ENCODE results near the gene PRR33.
"Not testable (repeated sequence)": the region's sequence is repeated elsewhere in the genome, so short reads cannot be mapped to it uniquely, and the experiment has no call there.

The PRR33 gene

DNA sequence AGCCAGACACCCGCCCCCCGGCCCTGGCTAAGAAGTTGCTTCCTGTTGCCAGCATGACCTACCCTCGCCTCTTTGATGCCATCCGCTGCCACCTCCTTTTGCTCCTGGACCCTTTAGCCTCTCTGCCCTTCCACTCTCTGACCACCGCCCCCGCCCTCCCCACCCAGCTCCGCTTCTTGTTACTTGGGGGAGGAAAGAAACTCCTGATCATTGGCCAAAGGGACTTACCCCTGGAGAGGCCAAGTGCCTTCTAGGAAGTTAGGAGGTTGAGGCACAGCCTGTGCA, at the start of gene PRR33:
Gene PRR33, minus strand, starts transcription at position 65 of the 285 bp plus-strand sequence. CDS start 1,311 bp downstream, outside the sequence.
- DNase-seq (ENCODE audit: low read depth, low spot score), result no peak

DNA sequence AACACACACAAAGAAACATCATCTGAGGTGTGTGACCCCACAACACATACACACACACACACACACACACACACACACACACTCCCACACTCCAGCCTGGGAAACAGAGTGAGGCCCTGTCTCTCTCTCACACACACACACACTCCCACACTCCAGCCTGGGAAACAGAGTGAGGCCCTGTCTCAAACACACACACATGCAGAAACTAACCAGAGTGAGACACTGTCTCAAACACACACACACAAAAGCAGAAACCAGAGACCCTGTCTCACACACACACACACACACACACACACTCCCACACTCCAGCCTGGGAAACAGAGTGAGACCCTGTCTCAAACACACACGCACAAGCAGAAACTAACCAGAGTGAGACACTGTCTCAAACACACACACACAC, 48.1 kb upstream of the PRR33 start:
- DNase-seq (ENCODE audit: low read depth, low spot score), result not testable (repeated sequence)

DNA sequence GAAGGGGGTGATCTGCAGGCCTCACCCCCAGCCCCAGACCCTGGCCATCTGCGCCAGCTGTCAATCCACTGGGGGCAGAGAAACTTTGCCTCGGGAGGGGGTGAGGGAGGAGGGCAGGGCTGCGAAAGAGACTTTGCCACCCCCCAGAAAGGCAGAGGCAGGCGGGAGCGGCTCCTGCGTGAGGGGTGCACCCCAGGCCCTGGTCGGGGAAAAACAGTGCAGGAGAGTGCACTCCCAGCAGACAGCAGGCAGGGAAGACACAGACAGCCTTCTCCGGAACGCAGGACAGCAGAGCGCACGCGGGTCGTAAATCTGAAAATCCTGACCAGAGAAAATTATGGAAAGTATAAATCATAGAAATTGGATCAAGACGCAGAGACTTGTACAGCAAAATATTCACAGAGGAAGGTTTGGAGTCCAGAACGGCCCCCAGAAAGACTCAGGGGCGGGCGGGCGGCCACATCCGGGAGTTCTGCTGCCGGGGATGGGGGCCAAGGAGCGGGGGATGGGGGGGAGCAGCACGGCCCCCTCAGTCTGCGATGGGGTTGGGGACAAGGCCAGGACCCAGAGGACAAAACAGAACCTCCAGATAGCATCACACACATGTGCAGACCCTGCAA, 47.4 kb upstream of the PRR33 start:
- DNase-seq (ENCODE audit: low read depth, low spot score), result no peak

DNA sequence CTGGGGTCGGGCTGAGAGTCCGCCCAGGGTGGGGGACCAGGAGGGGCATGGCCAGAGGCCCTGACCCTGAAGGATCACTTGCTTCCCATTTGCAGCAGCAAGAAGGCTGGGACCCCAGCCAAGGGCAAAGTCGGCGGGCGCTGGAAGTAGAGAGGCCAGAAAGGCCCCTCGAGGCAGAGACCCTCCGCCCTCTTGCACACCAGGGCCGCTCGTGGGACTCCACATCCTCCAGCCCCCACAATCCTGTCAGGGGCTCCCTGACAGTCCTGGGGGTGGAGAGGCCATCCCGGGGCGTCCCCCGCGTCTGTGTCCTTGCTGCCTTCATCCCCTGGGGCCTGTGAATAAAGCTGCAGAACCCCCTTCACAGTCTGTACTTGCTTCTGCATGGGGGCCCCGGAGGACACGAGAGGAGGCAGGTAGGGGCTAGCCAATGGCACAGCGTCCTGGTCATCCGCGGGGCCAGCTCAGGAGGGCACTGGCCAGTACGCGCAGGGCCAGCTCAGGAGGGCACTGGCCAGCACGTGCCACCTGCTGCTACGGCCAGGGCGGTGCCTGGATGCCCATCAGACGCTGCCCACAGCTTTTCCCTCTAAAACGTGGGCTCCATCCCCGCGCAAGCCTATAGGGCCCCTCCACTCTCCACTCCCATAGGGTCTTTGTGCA, 46.8 kb upstream of the PRR33 start:
- DNase-seq (ENCODE audit: low read depth, low spot score), result no peak

DNA sequence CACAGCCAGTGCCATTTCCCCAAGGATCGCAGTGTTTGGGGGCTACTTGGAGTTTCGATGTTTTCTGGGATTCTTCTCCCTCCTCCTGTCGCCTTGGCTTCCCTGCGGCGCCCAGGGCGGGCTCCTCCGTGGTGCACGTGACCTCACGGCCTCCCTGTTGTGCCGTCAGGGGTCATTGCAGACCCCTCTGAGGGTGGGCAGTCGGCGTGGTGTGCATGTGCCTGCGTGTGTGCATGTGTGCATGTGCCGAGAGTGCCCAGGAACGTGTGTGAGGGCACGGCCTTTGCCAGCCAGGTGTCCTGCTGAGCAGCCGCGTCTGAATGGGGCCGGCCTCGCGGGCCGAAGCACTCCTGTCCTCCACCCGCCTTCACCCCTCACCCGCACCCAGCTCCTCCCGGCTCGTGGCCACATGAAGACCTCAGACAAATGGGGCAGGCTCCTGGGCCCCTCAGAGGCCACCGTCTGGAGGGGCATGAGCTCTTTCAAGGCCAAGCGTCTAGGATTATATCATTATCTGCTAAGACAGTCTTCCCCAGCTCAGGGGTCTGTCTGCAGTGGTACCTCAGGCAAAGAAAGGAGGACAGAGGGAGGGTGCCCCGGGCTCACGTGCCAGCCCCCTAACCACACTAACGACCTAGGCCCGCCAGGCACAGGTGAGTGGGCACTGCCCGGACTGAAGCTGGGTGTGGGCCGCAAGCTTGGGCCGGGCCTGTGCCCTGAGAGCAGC, 46.1 kb upstream of the PRR33 start:
- DNase-seq (ENCODE audit: low read depth, low spot score), result no peak

DNA sequence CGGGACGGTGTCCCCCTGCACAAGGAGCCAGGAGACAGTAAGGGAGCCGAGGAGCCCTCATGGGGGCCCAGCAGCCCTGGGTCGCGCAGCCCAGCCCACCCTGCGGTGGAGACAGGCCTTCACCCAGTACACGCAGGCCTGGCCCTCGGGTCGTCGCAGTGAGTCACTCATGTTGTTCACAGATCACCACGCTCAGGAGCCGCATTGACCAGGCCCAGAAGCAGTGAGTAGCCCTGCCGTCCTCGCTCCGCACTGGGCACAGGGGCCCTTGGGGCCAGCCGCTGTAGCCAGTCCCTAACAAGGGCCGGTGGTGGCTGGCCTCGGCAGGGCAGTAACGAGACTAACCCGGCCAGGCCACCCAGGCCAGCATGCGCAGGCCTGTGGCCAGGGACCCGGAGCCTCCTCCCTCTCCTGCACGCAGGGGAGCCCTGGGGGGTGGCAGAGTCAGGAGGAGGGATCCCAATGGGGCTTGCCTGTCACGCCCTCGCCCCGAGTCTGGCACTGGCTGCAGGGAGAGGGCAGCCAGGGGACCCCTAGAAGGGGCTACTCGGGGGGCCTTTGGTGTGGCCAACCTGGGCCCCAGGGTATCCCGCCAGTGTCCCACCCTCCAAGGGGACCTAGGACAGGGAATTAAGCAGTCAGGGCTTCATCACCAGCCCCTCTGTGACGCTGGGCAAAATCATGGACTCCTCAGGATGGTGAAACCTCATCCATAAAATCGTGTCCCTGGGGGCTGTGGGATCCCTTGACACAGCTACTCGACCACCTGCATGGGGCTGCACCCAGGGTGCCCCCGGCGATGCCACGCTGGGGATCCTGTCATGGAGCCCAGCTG, 45.3 kb upstream of the PRR33 start:
- no peak for DNase-seq (ENCODE audit: low read depth, low spot score)

DNA sequence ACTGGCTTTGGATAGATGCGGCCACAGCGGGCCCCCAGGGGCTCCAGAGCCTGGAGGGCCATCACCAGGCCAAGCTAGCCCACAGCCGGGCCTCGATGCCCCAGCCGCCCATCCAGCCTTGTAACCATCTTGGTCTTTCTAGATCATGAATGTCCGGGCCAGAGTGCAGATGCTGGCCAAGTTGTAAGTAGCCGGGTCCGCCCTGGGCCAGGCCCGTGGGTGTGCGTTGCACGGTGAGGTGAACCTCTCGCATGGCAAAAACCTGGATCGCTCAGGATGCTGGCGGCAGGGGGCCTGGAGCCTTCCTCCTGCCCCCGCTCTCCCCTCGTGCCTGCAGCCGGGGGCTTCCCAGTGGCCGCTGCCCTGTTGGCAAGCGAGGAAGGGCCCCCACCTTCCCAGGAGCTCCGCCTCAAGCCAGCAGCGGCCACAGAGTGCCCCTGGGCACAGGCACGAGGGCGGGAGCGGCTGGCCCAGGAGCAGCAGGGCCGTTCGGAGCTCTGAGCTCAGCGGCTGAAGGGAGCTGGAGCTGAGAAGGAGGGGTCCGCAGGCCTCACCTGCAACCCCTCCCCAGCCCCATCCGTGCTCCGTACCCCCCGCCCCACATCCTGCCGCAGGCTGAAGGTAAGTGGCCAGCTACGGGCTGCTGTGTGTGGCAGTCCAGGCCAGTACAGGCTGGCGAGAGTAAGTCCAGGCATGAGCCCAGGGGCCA, 44.5 kb upstream of the PRR33 start:
- no peak for DNase-seq (ENCODE audit: low read depth, low spot score)

DNA sequence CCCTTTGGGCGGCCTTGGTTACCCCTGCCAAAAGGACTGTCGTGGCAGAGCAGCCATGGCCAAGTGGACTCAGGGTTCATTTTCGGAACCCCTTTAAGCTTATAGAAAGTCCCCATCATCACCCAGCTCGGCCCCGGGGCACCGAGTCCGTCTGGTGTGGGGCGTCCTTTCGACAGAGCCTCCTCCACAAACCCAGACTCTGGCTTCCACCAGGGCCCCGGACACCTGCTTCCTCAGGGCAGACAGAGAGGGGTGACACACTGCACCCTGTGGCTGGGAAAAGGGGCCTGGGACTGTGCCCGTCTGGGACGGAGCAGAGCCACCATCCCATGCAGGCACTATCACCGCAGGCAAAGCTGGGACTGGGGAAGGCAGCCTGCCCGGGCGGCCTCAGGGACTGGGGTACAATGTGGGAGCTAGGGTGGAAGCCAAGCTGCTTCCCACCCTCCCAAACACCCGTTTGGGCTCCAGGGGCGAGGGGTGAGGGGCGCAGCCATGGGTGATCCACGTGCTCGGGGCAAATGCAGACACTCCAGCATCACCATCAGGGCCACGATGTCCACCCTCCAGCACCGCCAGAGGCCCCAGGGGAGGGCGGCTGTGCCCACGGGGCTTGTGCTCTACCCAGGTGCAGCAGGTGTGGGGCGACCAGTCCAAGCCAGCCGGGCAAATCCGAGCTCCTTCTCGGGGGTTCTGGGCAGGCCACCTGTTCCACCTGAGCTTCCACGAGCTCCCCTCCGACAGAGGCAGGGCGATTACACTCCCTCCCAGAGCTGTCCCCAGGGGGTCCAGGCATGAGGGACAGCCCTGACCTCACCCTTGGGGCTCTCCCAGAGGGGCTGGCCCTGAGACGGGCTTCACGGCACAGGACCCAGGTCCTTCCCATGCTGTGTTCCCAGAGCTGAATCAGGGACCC, 43.7 kb upstream of the PRR33 start:
- no peak for DNase-seq (ENCODE audit: low read depth, low spot score)

DNA sequence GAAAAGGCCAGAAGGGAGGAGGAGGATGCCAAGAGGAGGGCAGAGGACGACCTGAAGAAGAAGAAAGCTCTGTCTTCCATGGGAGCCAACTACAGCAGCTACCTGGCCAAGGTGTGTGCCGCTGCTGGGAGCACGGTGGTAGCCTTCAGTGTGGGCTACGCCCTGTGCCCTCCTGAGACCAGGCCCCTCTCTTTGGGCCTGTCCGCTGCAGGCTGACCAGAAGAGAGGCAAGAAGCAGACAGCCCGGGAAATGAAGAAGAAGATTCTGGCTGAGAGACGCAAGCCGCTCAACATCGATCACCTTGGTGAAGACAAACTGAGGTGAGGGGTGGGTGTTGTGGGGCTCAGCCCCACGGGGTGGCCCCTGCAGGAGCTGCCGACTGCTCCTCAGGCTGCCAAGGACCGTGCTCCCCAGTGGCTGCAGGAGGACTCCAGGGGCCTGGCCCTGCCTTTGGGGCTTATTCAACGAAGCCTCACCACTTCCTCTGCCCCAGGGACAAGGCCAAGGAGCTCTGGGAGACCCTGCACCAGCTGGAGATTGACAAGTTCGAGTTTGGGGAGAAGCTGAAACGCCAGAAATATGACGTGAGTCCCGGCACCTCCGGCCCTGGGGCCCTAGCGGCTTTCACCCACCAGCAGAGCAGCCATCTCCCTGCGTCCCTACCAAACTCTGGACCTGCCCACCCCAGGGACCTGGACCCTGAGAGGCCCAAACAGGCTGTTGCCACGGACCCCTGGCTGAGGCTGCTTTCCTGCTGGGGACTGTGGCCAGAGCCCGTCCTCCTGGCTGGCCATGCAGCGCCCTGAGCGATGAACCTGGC, 42.9 kb upstream of the PRR33 start:
- no peak for DNase-seq (ENCODE audit: low read depth, low spot score)

DNA sequence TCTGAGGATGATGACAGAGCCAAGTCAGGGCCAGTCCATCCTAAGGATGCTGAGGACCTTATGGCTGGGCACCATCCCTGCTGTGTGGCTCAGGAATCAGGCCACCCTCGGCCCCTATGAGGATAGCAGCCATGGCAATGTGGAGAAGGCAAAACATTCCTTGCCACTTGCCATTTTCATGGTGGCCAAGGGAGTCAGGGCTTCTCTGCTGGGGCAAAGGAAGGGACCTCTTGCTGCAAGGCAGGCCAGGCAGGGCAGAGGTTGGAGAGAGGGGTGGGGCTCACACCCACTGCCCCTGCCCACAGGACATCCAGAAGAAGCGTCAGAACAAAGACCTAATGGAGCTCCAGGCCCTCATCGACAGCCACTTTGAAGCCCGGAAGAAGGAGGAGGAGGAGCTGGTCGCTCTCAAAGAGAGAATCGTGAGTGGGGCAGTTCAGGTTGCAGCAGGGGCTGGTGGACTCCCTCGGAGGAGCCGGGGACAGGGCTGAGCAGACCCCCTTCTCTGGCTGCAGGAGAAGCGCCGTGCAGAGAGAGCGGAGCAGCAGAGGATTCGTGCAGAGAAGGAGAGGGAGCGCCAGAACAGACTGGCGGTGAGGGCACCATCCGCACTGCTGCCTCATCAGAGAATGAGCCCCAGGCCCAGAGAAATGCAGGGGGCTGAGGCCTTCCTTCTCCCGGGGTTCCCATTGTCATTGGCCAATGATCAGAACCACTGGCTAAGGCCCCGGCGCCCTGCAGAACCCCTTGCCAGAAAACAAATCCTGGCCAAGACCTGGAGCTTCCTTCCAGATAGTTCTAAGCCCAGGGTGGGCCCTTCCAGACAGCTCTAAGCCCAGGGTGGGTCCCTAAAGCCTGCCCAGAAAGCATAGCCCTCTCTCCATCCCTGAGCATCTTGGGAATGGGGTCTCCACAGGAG, 42.0 kb upstream of the PRR33 start:
- no peak for DNase-seq (ENCODE audit: low read depth, low spot score)

DNA sequence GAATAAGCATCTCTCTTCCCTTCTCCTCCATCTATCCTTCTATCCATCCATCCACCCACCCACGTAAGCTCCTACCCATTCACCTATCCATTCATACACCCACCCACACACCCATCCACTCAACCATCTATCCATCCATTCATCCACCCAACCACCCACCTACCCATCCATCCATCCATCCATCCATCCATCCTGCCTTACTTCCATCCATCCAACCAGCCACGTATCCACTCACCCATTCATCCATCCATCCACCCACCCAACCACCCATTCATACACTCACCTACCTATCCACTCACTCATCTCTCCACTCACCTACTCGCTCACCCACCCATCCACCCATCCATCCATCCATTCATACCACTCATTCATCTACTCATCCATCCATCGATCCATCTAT, 41.0 kb upstream of the PRR33 start:
- no peak for DNase-seq (ENCODE audit: low read depth, low spot score)

DNA sequence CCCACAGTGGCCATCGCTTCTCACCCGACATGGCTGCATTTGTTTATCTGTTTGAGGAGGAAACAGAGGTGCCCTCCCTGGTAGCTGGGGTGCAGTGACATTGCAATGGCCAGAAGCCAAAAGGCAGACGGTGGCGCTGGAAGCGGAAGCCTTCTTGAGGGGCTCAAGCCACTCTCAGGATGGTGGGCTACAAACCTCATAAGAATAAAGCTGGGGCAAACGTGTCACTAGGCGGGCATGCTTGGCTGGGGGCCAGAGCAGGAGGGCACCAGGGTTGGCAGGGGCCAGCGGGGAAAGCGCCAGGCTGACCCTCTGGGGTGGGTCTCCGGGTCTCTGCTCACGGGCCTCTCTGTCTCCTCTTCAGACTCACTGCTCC, 40.4 kb upstream of the PRR33 start:
- no peak for DNase-seq (ENCODE audit: low read depth, low spot score)

DNA sequence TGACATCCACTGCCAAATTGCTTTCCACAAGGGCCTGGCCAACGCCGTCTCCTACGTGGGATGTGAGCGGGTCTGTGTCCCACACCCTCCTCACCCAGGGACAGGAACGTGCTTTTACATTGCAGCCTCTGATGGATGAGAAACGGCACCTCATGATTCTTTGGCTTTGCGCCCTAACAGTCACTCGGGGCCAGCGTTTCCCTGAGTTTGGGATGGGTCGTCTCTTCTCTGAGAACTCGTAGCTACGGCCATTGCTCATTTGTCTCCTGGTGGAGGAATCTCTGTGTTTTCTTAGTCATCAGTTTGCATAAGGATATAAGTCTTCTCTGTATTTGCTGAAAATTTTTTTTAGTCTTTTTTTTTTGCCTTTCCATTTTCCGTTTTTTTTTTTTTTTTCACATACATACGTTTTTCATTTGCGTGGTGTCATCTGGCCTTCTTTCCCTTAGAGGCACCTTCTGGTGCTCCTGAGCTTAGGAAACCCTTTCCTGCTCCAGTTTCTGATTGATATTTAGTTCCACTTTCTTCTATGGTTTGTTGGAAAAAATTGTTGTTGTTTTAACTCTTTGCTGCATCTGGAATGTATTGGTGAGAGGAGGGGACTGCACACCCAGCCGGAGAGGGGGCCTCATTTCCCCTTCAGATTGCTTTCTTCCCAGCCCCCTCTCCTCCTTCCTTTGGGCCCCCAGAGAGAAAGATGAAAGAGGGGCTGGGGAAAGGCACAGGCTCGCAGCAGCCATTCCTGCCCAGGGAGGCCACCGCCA, 39.8 kb upstream of the PRR33 start:
- no peak for DNase-seq (ENCODE audit: low read depth, low spot score)

DNA sequence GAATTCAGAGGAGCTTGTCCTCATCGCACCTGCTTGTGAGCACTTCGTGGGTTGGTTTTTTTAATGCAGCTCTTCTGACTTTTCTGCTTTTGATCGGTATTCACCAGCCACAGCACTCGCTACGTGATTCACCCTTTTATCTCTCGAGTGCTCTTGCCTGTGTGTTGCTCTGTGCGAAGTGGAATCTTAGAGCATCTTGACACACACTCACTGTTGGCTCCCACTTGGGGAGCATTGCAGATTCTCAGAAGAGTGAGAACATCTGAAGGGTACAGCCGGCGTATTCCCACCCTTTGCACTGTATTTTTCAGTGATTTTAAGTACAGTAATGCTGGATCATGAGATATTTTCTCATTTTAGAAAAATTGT, 38.8 kb upstream of the PRR33 start:
- DNase-seq (ENCODE audit: low read depth, low spot score), result no peak

DNA sequence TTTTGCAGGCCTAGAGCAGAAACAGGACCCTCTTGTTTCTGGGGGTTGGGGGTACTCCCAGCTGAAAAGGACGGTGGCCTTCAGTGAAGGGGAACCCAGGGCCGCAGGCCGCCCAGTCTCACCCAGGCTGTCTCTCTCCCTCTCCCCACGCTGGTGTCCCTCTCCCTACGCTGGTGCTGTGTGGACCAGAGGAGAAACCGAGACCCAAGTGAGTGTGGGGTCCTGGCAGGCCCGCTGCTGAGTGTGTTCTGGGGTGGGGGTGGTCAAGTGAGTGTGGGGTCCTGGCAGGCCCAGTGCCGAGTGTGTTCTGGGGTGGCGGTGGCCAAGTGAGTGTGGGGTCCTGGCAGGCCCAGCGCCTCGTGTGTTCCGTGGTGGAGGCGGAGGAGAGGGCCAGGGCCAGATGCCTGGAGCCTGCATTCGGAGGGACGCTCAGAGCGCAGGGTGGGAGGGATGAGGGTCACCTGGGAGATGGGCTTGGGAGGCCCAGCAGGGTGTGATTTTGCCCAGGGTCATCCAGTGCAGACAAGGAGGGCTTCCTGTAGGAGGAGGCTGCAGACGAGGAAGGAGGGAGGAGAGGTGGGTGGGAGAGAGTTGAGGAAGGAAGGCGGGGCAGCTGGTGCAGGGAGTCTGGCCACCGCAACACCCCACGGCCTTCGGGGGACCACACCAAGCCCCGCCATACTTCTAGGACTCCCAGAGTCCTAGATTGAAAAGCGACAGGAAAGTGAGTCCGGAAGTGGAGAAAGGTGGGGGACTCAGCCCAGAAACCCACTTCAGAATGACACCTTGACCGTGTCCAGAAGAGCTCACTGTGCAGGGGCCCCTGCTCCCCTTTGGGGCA, 38.1 kb upstream of the PRR33 start:
- DNase-seq (ENCODE audit: low read depth, low spot score), result no peak

DNA sequence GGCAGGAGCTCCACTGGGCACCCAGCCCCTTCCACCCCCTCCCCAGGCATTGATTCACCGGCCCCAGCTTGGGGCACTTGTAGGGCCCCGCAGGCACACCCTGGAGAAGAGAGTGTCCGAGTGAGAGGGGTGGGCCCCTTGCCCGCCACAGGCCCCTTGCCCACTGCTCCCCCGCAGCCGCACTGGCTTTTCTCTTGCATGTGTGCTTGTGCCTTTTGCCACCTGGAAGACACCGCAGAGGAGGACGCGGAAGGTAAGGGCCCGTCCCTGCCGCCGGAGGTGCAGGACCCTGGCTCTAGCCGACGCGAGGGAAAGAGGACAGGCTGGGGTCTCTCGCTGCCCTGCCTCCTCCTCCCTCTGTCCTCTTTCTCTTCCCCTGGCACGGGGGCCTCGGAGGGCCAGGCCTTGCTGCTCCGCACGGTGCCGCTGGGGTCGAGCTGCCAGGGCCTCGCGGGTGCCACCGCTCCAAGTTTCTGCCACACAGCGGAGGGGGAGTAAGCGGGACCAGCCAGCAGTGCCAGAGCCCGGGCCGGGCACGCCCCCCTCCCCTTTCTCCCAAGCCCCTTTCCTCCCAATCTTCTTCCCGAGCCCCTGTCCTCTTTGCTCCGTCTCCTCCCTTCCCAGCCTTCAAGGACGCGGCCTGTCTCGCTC, 37.3 kb upstream of the PRR33 start:
- no peak for DNase-seq (ENCODE audit: low read depth, low spot score)

DNA sequence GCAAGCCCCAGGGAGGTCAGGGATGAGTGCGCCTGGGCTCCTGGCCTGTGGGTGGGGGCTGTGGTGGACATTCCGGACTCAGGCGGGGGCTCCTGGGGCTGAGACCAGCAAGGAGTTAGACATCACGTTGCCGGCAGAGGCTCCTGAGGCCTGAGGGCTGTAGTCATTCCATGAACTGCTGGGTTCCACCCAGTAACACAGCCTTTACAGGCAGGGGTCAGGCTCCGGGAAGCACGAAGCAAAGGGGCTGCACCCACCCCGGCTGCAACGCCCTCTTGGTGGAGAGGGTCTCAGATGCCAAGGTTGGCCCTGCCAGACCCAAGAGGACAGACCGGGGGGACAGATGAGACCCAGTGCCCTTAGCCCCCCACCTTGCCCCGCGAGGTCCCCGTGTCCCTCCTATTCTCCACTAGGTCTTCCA, 36.8 kb upstream of the PRR33 start:
- DNase-seq (ENCODE audit: low read depth, low spot score), result no peak

Measured in smooth muscle cell of the brain vasculature (primary cell).